Neural progenitor cell (in vitro differentiated cells): Measurements from ENCODE around the gene AURKAIP1. TPM values are rescaled to one million over a fixed set of nuclear protein-coding genes. Genes with fewer than 3 reads are reported as not detected.

Experiments
- DNase-seq: peaks from one replicate; pipeline ENCODE4 v3.0.0-alpha.2; 2016; ENCODE audit warnings: low spot score
- H2AFZ ChIP-seq: fragments of 200-600 bp; sonication (generic); replicated peaks from 2 replicates; pipeline ENCODE4 v1.6.1; 2016; ENCODE audit warnings: antibody characterized with exemption
- H3F3A ChIP-seq: fragments of 200-600 bp; sonication (generic); 2 replicates; pipeline ENCODE4 v1.6.1; 2016; ENCODE audit warnings: antibody characterized with exemption, low read depth
- H3K27ac ChIP-seq: fragments of 200-600 bp; sonication (generic); 2 replicates; pipeline ENCODE4 v1.5.1; 2016; ENCODE audit warnings: mild to moderate bottlenecking
- H3K27me3 ChIP-seq: fragments of 200-600 bp; sonication (generic); 2 replicates; pipeline ENCODE4 v1.6.1; 2016; ENCODE audit warnings: mild to moderate bottlenecking, moderate library complexity
- H3K36me3 ChIP-seq: fragments of 200-600 bp; sonication (generic); 2 replicates; pipeline ENCODE4 v1.5.1; 2016
- H3K4me1 ChIP-seq: fragments of 200-600 bp; sonication (generic); 2 replicates; pipeline ENCODE4 v1.6.1; 2016; ENCODE audit warnings: mixed run types
- H3K4me2 ChIP-seq: fragments of 200-600 bp; sonication (generic); 2 replicates; pipeline ENCODE4 v1.6.1; 2016
- H3K4me3 ChIP-seq: fragments of 200-600 bp; sonication (generic); 2 replicates; pipeline ENCODE4 v1.5.1; 2016
- H3K79me2 ChIP-seq: fragments of 200-600 bp; sonication (generic); 2 replicates; pipeline ENCODE4 v1.6.1; 2016; ENCODE audit warnings: low read depth
- H3K9ac ChIP-seq: fragments of 200-600 bp; sonication (generic); 2 replicates; pipeline ENCODE4 v1.6.1; 2016
- H3K9me3 ChIP-seq: fragments of 200-600 bp; sonication (generic); 2 replicates; pipeline ENCODE4 v1.5.1; 2016; ENCODE audit warnings: low read depth
- H4K20me1 ChIP-seq: fragments of 200-600 bp; sonication (generic); 2 replicates; pipeline ENCODE4 v1.6.1; 2016; ENCODE audit warnings: low read depth
- H3K27ac Mint-ChIP-seq: 3 replicates; pipeline ENCODE4 v1.8.0; 2021; ENCODE audit warnings: mixed read lengths
- H3K27me3 Mint-ChIP-seq: 2 replicates; pipeline ENCODE4 v1.8.0; 2022; ENCODE audit warnings: low read depth, mild to moderate bottlenecking, inconsistent platforms, moderate library complexity, mixed read lengths; ENCODE audit not compliant: insufficient read depth
- H3K36me3 Mint-ChIP-seq: 3 replicates; pipeline ENCODE4 v1.8.0; 2021; ENCODE audit warnings: mixed read lengths
- H3K4me1 Mint-ChIP-seq: 3 replicates; pipeline ENCODE4 v1.8.0; 2021; ENCODE audit warnings: mixed read lengths
- H3K4me3 Mint-ChIP-seq: 3 replicates; pipeline ENCODE4 v1.8.0; 2021; ENCODE audit warnings: mild to moderate bottlenecking, moderate library complexity, mixed read lengths
- H3K9me3 Mint-ChIP-seq: 3 replicates; pipeline ENCODE4 v1.8.0; 2020; ENCODE audit warnings: mixed read lengths
- EZH2 ChIP-seq: fragments of 200-600 bp; sonication (generic); IDR thresholded peaks from 2 replicates; pipeline ENCODE4 v1.6.1; 2017; ENCODE audit warnings: antibody characterized with exemption, mild to moderate bottlenecking, moderate library complexity
- EZH2phosphoT487 ChIP-seq: fragments of 200-600 bp; sonication (generic); IDR thresholded peaks from 2 replicates; pipeline ENCODE4 v1.6.1; 2017; ENCODE audit warnings: antibody characterized with exemption
- total RNA-seq: library from RNA; depleted of rRNA; stranded (reverse); fragments of >200 nt; gene quantifications from 2 replicates; pipeline ENCODE4 v1.2.3, GENCODE V29; 2015; ENCODE audit warnings: low replicate concordance
- TF ChIP-seq, protein P1 (sequence below): fragments of 200-600 bp; sonication (generic); IDR thresholded peaks from 2 replicates; pipeline ENCODE4 v1.5.1; 2017; ENCODE audit warnings: antibody characterized with exemption, mild to moderate bottlenecking

The AURKAIP1 gene
- total RNA-seq, 1 donor from 2014 or later, result 26.4 TPM

DNA sequence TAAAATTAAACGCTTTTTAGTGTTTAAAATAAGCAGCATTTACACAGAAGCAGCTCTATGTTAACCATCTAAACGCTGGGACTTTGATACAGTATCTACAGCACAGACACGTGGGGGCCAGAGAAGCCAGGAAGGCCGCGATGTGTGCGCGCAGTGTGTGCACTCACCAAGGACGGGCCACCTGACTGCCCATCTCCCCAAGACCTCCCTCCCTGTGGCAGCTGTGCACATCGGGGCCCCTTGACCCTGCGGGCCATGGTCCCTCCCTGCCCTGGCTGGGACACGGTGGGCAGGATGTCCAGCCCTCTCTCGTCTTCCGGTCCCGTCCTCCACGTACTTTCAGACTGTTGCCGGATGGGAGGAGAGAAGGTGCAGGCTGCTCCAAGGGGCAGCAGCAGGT, 39.7 kb downstream of the AURKAIP1 start:
- H3K4me2 ChIP-seq, result no peak overlapping the region
- Mint-ChIP-seq H3K9me3 (no peaks in the 10 kb centered on the region), H3K4me3 (no peak overlapping the region)

GRCh38 chr1:1334835-1335234, 40.2 kb downstream of the AURKAIP1 start:
- no peak overlapping the region for H2AFZ ChIP-seq
- Mint-ChIP-seq H3K9me3 (no peaks in the 10 kb centered on the region), H3K36me3 (peaks cover under 1% of the 10 kb centered on the region), H3K4me3 (no peak overlapping the region), H3K27ac (no peak overlapping the region), H3K27me3 (peaks cover 17% of the 10 kb centered on the region), H3K4me1 (no peaks in the 10 kb centered on the region)
- H3K4me3 ChIP-seq, result no peak overlapping the region
- TF ChIP-seq, protein P1, sequence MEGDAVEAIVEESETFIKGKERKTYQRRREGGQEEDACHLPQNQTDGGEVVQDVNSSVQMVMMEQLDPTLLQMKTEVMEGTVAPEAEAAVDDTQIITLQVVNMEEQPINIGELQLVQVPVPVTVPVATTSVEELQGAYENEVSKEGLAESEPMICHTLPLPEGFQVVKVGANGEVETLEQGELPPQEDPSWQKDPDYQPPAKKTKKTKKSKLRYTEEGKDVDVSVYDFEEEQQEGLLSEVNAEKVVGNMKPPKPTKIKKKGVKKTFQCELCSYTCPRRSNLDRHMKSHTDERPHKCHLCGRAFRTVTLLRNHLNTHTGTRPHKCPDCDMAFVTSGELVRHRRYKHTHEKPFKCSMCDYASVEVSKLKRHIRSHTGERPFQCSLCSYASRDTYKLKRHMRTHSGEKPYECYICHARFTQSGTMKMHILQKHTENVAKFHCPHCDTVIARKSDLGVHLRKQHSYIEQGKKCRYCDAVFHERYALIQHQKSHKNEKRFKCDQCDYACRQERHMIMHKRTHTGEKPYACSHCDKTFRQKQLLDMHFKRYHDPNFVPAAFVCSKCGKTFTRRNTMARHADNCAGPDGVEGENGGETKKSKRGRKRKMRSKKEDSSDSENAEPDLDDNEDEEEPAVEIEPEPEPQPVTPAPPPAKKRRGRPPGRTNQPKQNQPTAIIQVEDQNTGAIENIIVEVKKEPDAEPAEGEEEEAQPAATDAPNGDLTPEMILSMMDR, result no peak
- TF ChIP-seq EZH2phosphoT487 (no peak), EZH2 (no peak)
- H3K27me3 ChIP-seq, result no peaks in the 10 kb centered on the region
- H3F3A ChIP-seq, result peaks cover 14% of the 10 kb centered on the region
- peak; percentile 94 for DNase-seq
- H3K27ac ChIP-seq, result no peak overlapping the region
- H3K4me1 ChIP-seq, result no peaks in the 10 kb centered on the region
- H3K36me3 ChIP-seq, result no peaks in the 10 kb centered on the region
- no peak overlapping the region for H3K4me2 ChIP-seq
- H3K9ac ChIP-seq, result no peak overlapping the region
- H4K20me1 ChIP-seq, result peaks cover 69% of the 10 kb centered on the region
- H3K9me3 ChIP-seq, result no peaks in the 10 kb centered on the region
- H3K79me2 ChIP-seq, result no peaks in the 10 kb centered on the region

More for the DNA sequence above, 39.7 kb downstream of the AURKAIP1 start:
- no peak for DNase-seq
- Histone ChIP-seq H4K20me1 (peaks cover 65% of the 10 kb centered on the region), H3K4me1 (no peaks in the 10 kb centered on the region), H3K27me3 (no peaks in the 10 kb centered on the region), H3F3A (peaks cover 12% of the 10 kb centered on the region), H3K27ac (no peak overlapping the region), H3K9me3 (no peaks in the 10 kb centered on the region), H3K79me2 (no peaks in the 10 kb centered on the region), H3K4me3 (no peak overlapping the region), H3K36me3 (no peaks in the 10 kb centered on the region), H3K9ac (no peak overlapping the region), H2AFZ (no peak overlapping the region)
- Mint-ChIP-seq H3K27me3 (peaks cover 14% of the 10 kb centered on the region), H3K36me3 (no peaks in the 10 kb centered on the region), H3K27ac (no peak overlapping the region), H3K4me1 (no peaks in the 10 kb centered on the region)
- TF ChIP-seq EZH2phosphoT487 (no peak), EZH2 (no peak)
- TF ChIP-seq, protein P1, result no peak

- H3K9me3 ChIP-seq, result no peaks in the 10 kb centered on the region
- no peak for DNase-seq
- no peak overlapping the region for H2AFZ ChIP-seq
- no peaks in the 10 kb centered on the region for H3K4me1 Mint-ChIP-seq
- no peaks in the 10 kb centered on the region for H3K79me2 ChIP-seq
- H3K27me3 ChIP-seq, result no peaks in the 10 kb centered on the region
- peaks cover 18% of the 10 kb centered on the region for H3K27me3 Mint-ChIP-seq
- H3K27ac ChIP-seq, result no peak overlapping the region
- TF ChIP-seq EZH2 (no peak), EZH2phosphoT487 (no peak)
- TF ChIP-seq, protein P1, result no peak
- no peak overlapping the region for H3K27ac Mint-ChIP-seq
- peaks cover 3% of the 10 kb centered on the region for H3K36me3 Mint-ChIP-seq
- H3K9me3 Mint-ChIP-seq, result no peaks in the 10 kb centered on the region
- no peak overlapping the region for H3K4me3 ChIP-seq
- H3K4me1 ChIP-seq, result no peaks in the 10 kb centered on the region
- no peak overlapping the region for H3K4me3 Mint-ChIP-seq
- H3K36me3 ChIP-seq, result no peaks in the 10 kb centered on the region
- H3F3A ChIP-seq, result peaks cover 20% of the 10 kb centered on the region
- no peak overlapping the region for H3K9ac ChIP-seq
- peaks cover 80% of the 10 kb centered on the region for H4K20me1 ChIP-seq
- no peak overlapping the region for H3K4me2 ChIP-seq
These were observed 41.3 kb downstream of the AURKAIP1 start for GRCh38 chr1:1333551-1334241.
